Chondrocyte (in vitro differentiated cells): Measurements from ENCODE around the gene SP1. TPM values are rescaled to one million over a fixed set of nuclear protein-coding genes. Genes with fewer than 3 reads are reported as not detected.

Source experiments
- DNase-seq: peaks from one replicate; pipeline ENCODE4 v3.0.0; 2021; ENCODE audit warnings: mixed read lengths, low spot score
- H3K27ac Mint-ChIP-seq: one replicate; pipeline ENCODE4 v1.8.0; 2021; ENCODE audit warnings: mild to moderate bottlenecking, moderate library complexity, mixed read lengths; ENCODE audit not compliant: unreplicated experiment
- H3K27me3 Mint-ChIP-seq: 2 replicates; pipeline ENCODE4 v1.8.0; 2021; ENCODE audit warnings: low read depth, mixed read lengths
- H3K36me3 Mint-ChIP-seq: 2 replicates; pipeline ENCODE4 v1.8.0; 2021; ENCODE audit warnings: low read depth, mixed read lengths
- H3K4me1 Mint-ChIP-seq: 2 replicates; pipeline ENCODE4 v1.8.0; 2021; ENCODE audit warnings: low read depth, mild to moderate bottlenecking, mixed read lengths
- H3K4me3 Mint-ChIP-seq: one replicate; pipeline ENCODE4 v1.8.0; 2021; ENCODE audit warnings: mild to moderate bottlenecking, moderate library complexity, mixed read lengths; ENCODE audit not compliant: unreplicated experiment
- H3K9me3 Mint-ChIP-seq: 2 replicates; pipeline ENCODE4 v1.8.0; 2021; ENCODE audit warnings: low read depth, mixed read lengths
- CTCF ChIP-seq: fragments of 200-600 bp; sonication (generic); IDR thresholded peaks from 2 replicates; pipeline ENCODE4 v1.5.0; 2021; ENCODE audit warnings: antibody characterized with exemption, mild to moderate bottlenecking, moderate library complexity
- total RNA-seq: library from RNA; stranded (reverse); gene quantifications from 3 replicates; pipeline ENCODE4 v1.2.1, GENCODE V29; 2021

SP1 gene
- total RNA-seq, 1 donor from 2014 or later, result 59.0 TPM

GRCh38 chr12:53450936-53451335 lies 71.0 kb downstream of the SP1 start:
- no peak for DNase-seq
- H3K27ac Mint-ChIP-seq, result no peak overlapping the region
- peaks cover 26% of the 10 kb centered on the region for H3K4me1 Mint-ChIP-seq
- TF ChIP-seq CTCF, result no peak
- H3K36me3 Mint-ChIP-seq, result peaks cover 18% of the 10 kb centered on the region
- no peaks in the 10 kb centered on the region for H3K9me3 Mint-ChIP-seq
- no peak overlapping the region for H3K4me3 Mint-ChIP-seq
- no peaks in the 10 kb centered on the region for H3K27me3 Mint-ChIP-seq

GRCh38 chr12:53451661-53452158 lies 71.7 kb downstream of the SP1 start, which contains the start of gene PCBP2:
TSS of gene PCBP2 (plus strand) at chr12:53452102. CDS start at chr12:53454801, 2,699 bp downstream.
- H3K4me3 Mint-ChIP-seq, result peak within 1 kb of the TSS; percentile 97
- peaks cover 26% of the 10 kb centered on the region for H3K4me1 Mint-ChIP-seq
- no peaks in the 10 kb centered on the region for H3K9me3 Mint-ChIP-seq
- no peaks in the 10 kb centered on the region for H3K27me3 Mint-ChIP-seq
- DNase-seq, result peak; percentile 98
- peak within 1 kb of the TSS; percentile 100 for H3K27ac Mint-ChIP-seq
- peaks cover 17% of the 10 kb centered on the region for H3K36me3 Mint-ChIP-seq
- peak; percentile 86 for TF ChIP-seq CTCF

- peaks cover 21% of the 10 kb centered on the region for H3K36me3 Mint-ChIP-seq
- no peaks in the 10 kb centered on the region for H3K27me3 Mint-ChIP-seq
Observed at GRCh38 chr12:53452159-53453077, 72.4 kb downstream of the SP1 start.

GRCh38 chr12:53453953-53454640 lies 74.1 kb downstream of the SP1 start:
- H3K4me1 Mint-ChIP-seq, result peaks cover 27% of the 10 kb centered on the region
- H3K9me3 Mint-ChIP-seq, result no peaks in the 10 kb centered on the region
- no peaks in the 10 kb centered on the region for H3K27me3 Mint-ChIP-seq
- peaks cover 27% of the 10 kb centered on the region for H3K36me3 Mint-ChIP-seq
- H3K27ac Mint-ChIP-seq, result peak overlapping the region; percentile 81
- H3K4me3 Mint-ChIP-seq, result peak overlapping the region; percentile 97
- DNase-seq, result no peak
- TF ChIP-seq CTCF, result no peak

More at GRCh38 chr12:53452159-53453077, 72.4 kb downstream of the SP1 start:
- Mint-ChIP-seq H3K27ac (peak overlapping the region; percentile 100), H3K9me3 (no peaks in the 10 kb centered on the region), H3K4me1 (peaks cover 26% of the 10 kb centered on the region), H3K4me3 (peak overlapping the region; percentile 97)
- DNase-seq, result no peak
- TF ChIP-seq CTCF, result peak; percentile 80

- Mint-ChIP-seq H3K9me3 (no peaks in the 10 kb centered on the region), H3K27ac (peak overlapping the region; percentile 63), H3K36me3 (peaks cover 30% of the 10 kb centered on the region), H3K4me3 (peak overlapping the region; percentile 97), H3K27me3 (no peaks in the 10 kb centered on the region), H3K4me1 (peaks cover 30% of the 10 kb centered on the region)
- no peak for TF ChIP-seq CTCF
- DNase-seq, result no peak
Observed at GRCh38 chr12:53454707-53455106, 74.7 kb downstream of the SP1 start.
